ENCODE measurements around the gene EPC2. TPM values are rescaled to one million over a fixed set of nuclear protein-coding genes. Genes with fewer than 3 reads are reported as not detected.

Gene EPC2
- total RNA-seq, 1 experiment from 2014 or later, result 29.4 TPM

DNA sequence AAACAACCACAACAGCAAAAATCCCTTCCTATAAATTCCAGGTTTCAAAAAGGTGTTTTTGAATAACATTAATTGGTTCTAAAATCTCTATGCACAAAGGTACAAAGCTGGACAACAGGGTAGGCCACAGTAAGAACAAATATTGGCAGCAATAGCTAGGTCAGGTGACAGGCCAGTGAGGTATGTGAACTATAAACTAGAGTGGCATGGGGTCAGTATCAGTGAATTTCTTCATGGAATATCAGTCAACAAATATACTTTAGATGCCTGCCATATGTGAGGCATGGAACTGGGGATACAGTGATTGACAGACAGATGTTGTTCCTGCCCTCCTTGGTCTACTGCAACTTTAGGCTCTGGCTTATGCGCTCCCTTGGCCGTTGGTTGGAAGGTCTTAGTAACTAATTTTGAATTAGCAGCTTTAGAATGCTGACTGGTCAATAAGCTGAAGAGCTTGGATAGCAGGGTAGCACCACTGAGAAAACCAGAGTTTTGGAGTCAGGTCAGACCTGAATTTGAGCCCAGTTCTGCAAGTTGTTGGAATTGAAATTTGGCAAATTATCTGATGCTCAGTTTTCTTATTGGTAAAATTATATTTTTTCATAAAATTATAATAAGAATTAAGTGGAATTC is 2.3 kb upstream of the EPC2 start:
- BruUV-seq (replicated peaks), result no TSS peak
- CTCF ChIA-PET, result no interaction called here
- H3K4me3 Mint-ChIP-seq (ENCODE audit: low read depth, unreplicated experiment), result no peak overlapping the region

DNA sequence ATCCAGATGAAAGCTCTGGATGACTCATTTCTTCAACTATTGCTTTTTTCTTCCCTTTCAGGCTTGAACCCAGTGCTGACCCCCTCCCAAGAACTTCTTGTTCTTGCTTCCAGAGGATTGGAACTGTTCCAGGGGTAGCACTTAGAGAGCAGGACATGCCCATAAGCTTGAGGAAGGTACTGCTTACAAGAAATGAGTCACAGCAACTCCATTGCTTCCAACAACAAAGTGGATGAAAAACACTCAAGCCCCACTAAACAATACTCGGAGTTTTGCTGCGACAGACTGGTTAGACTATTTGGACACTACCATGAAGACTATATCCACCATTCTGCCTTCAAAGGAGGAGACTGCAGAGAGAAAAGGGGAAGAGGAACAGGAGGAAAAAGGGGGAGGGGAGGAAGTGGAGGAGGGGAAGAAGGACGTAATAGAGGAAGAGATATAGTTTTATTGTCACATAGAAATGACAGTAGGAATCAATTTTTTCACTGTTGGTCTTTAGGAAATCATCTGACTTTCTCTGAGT is 1.6 kb upstream of the EPC2 start:
- no peaks in the 10 kb centered on the region for H3K9me3 Mint-ChIP-seq (ENCODE audit: low read depth, unreplicated experiment)
- peak overlapping the region; percentile 75 for H3K4me3 Mint-ChIP-seq (ENCODE audit: low read depth, unreplicated experiment)
- CTCF ChIA-PET, result no interaction called here
- no TSS peak for BruUV-seq (replicated peaks)
- intact Hi-C loops (cut with micrococcal nuclease; ENCODE audit: unreplicated experiment), result loop anchor here (10.0 kb wide), 1 partner anchor 352 kb away; no protein-coding TSS in a partner anchor
- peak; percentile 23 for DNase-seq
- H3K4me1 Mint-ChIP-seq (ENCODE audit: low read depth, unreplicated experiment), result peaks cover 15% of the 10 kb centered on the region
- no peaks in the 10 kb centered on the region for H3K27me3 Mint-ChIP-seq (ENCODE audit: unreplicated experiment)
- H3K36me3 Mint-ChIP-seq (ENCODE audit: insufficient read depth, unreplicated experiment), result peaks cover 27% of the 10 kb centered on the region
- no peak overlapping the region for H3K27ac Mint-ChIP-seq (ENCODE audit: unreplicated experiment)
- TF ChIP-seq CTCF (IDR thresholded peaks at IDR 0.05; ENCODE audit: unreplicated experiment), result no peak

More for the DNA sequence above, 2.3 kb upstream of the EPC2 start:
- DNase-seq, result no peak
- intact Hi-C loops (cut with micrococcal nuclease; ENCODE audit: unreplicated experiment), result loop anchor here (10.0 kb wide), 1 partner anchor 353 kb away; no protein-coding TSS in a partner anchor
- no peak overlapping the region for H3K27ac Mint-ChIP-seq (ENCODE audit: unreplicated experiment)
- H3K36me3 Mint-ChIP-seq (ENCODE audit: insufficient read depth, unreplicated experiment), result peaks cover 27% of the 10 kb centered on the region
- no peak for TF ChIP-seq CTCF (IDR thresholded peaks at IDR 0.05; ENCODE audit: unreplicated experiment)
- H3K27me3 Mint-ChIP-seq (ENCODE audit: unreplicated experiment), result no peaks in the 10 kb centered on the region
- H3K4me1 Mint-ChIP-seq (ENCODE audit: low read depth, unreplicated experiment), result peaks cover 15% of the 10 kb centered on the region
- H3K9me3 Mint-ChIP-seq (ENCODE audit: low read depth, unreplicated experiment), result no peaks in the 10 kb centered on the region

DNA sequence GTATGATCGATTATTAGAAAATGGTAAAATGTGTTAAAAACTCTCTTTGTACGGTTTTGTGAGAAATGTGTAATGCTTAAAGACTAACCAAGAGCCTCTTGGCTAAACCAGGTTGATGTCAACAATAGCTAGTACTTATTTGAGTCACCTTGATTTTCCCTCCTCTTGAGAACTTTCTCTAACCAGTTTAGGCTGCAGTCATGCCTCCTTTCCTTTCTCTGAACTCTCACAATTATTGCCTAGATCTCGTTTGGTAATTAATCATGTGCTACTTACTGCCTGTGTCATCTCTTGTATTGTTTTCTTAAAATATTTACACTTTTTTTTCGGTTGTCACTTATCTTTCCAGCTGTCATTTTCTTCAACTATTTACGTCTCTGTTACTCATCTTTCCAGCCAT is 1.1 kb upstream of the EPC2 start:
- CTCF ChIA-PET, result no interaction called here

GRCh38 chr2:148644883-148645538 is 460 bp downstream of the EPC2 start:
- CTCF ChIA-PET, result interaction anchor here (0.6 to 1.8 kb wide), 8 partner anchors 31 to 581 kb away, joined by 3 to 15 read pairs (median 6); no protein-coding TSS in a partner anchor
- peak; percentile 88 for DNase-seq
- no peaks in the 10 kb centered on the region for H3K9me3 Mint-ChIP-seq (ENCODE audit: low read depth, unreplicated experiment)
- H3K36me3 Mint-ChIP-seq (ENCODE audit: insufficient read depth, unreplicated experiment), result peaks cover 27% of the 10 kb centered on the region
- intact Hi-C loops (cut with micrococcal nuclease; ENCODE audit: unreplicated experiment), result loop anchor here (10.0 kb wide), 1 partner anchor 350 kb away; no protein-coding TSS in a partner anchor
- BruUV-seq (replicated peaks), result no TSS peak
- peak overlapping the region; percentile 75 for H3K4me3 Mint-ChIP-seq (ENCODE audit: low read depth, unreplicated experiment)
- TF ChIP-seq CTCF (IDR thresholded peaks at IDR 0.05; ENCODE audit: unreplicated experiment), result no peak
- peak overlapping the region; percentile 55 for H3K27ac Mint-ChIP-seq (ENCODE audit: unreplicated experiment)
- no peaks in the 10 kb centered on the region for H3K27me3 Mint-ChIP-seq (ENCODE audit: unreplicated experiment)
- H3K4me1 Mint-ChIP-seq (ENCODE audit: low read depth, unreplicated experiment), result peaks cover 24% of the 10 kb centered on the region

More for the DNA sequence above, 1.1 kb upstream of the EPC2 start:
- Mint-ChIP-seq H3K36me3 (ENCODE audit: insufficient read depth, unreplicated experiment) (peaks cover 27% of the 10 kb centered on the region), H3K27ac (ENCODE audit: unreplicated experiment) (peak overlapping the region; percentile 55), H3K4me3 (ENCODE audit: low read depth, unreplicated experiment) (peak overlapping the region; percentile 75), H3K4me1 (ENCODE audit: low read depth, unreplicated experiment) (peaks cover 16% of the 10 kb centered on the region), H3K9me3 (ENCODE audit: low read depth, unreplicated experiment) (no peaks in the 10 kb centered on the region), H3K27me3 (ENCODE audit: unreplicated experiment) (no peaks in the 10 kb centered on the region)
- BruUV-seq (replicated peaks), result no TSS peak
- no peak for TF ChIP-seq CTCF (IDR thresholded peaks at IDR 0.05; ENCODE audit: unreplicated experiment)
- no peak for DNase-seq
- intact Hi-C loops (cut with micrococcal nuclease; ENCODE audit: unreplicated experiment), result loop anchor here (10.0 kb wide), 1 partner anchor 351 kb away; no protein-coding TSS in a partner anchor

Data from Calu3 (cell line).